Mesenchymal stem cell (in vitro differentiated cells and primary cell): ENCODE measurements around the gene MMP23B.

Source experiments
- DNase-seq: peaks from one replicate; pipeline ENCODE4 v3.0.0-alpha.2; 2013
- H2AFZ ChIP-seq: one replicate; pipeline ENCODE4 v1.6.1; 2013; ENCODE audit warnings: low read depth, mild to moderate bottlenecking, control low read depth, inconsistent platforms, low read length, moderate library complexity
- H2AK5ac ChIP-seq: 2 replicates; pipeline ENCODE4 v1.6.1; 2013; ENCODE audit warnings: low read length, moderate library complexity, mild to moderate bottlenecking, inconsistent platforms; ENCODE audit not compliant: severe bottlenecking
- H2BK120ac ChIP-seq: one replicate; pipeline ENCODE4 v1.6.1; 2013; ENCODE audit warnings: low read depth, mild to moderate bottlenecking, inconsistent platforms, low read length, moderate library complexity
- H2BK12ac ChIP-seq, 2 experiments: one replicate each; pipeline ENCODE4 v1.6.1; 2013; ENCODE audit warnings: inconsistent platforms in 2 of 2, low read length in 2 of 2, mild to moderate bottlenecking in 2 of 2, moderate library complexity in 2 of 2, control low read depth in 1 of 2
- H2BK15ac ChIP-seq: one replicate; pipeline ENCODE4 v1.6.1; 2013; ENCODE audit warnings: mild to moderate bottlenecking, low read depth, inconsistent platforms; ENCODE audit not compliant: poor library complexity, severe bottlenecking
- H2BK5ac ChIP-seq: 2 replicates; pipeline ENCODE4 v1.6.1; 2013; ENCODE audit warnings: low read depth, mild to moderate bottlenecking, low read length, control low read depth, inconsistent platforms; ENCODE audit not compliant: poor library complexity, severe bottlenecking
- H3K14ac ChIP-seq, 2 experiments: one replicate each; pipeline ENCODE4 v1.6.1; 2013; ENCODE audit warnings: inconsistent platforms in 2 of 2, low read length in 2 of 2, control low read depth in 1 of 2, mild to moderate bottlenecking in 1 of 2, moderate library complexity in 1 of 2
- H3K18ac ChIP-seq, 2 experiments: one replicate each; pipeline ENCODE4 v1.6.1; 2013; ENCODE audit warnings: inconsistent platforms in 2 of 2, low read length in 2 of 2, control low read depth in 1 of 2, low read depth in 1 of 2, mild to moderate bottlenecking in 1 of 2
- H3K23ac ChIP-seq, 2 experiments: one replicate each; pipeline ENCODE4 v1.6.1; 2013; ENCODE audit warnings: inconsistent platforms in 2 of 2, low read length in 2 of 2, mild to moderate bottlenecking in 2 of 2, moderate library complexity in 2 of 2, control low read depth in 1 of 2
- H3K27ac ChIP-seq: 2 replicates; pipeline ENCODE4 v1.5.1; 2013; ENCODE audit warnings: mild to moderate bottlenecking, moderate library complexity, low read length, control low read depth, inconsistent platforms; ENCODE audit not compliant: poor library complexity, severe bottlenecking
- H3K27me3 ChIP-seq, 2 experiments: 2 replicates each; pipeline versions ENCODE4 v1.6.1 to v1.7.0; 2013; ENCODE audit warnings: low read length in 2 of 2, mild to moderate bottlenecking in 2 of 2, moderate library complexity in 2 of 2, control low read depth in 1 of 2, inconsistent platforms in 1 of 2; ENCODE audit not compliant: control insufficient read depth in 1 of 2, insufficient read depth in 1 of 2
- H3K36me3 ChIP-seq, 2 experiments: 2 replicates each; pipeline versions ENCODE4 v1.6.1 to v1.7.0; 2013; ENCODE audit warnings: low read length in 2 of 2, control low read depth in 1 of 2, inconsistent platforms in 1 of 2, low read depth in 1 of 2, mild to moderate bottlenecking in 1 of 2; ENCODE audit not compliant: insufficient read depth in 2 of 2, control insufficient read depth in 1 of 2
- H3K4ac ChIP-seq, 2 experiments: one replicate each; pipeline ENCODE4 v1.6.1; 2013; ENCODE audit warnings: inconsistent platforms in 2 of 2, low read length in 2 of 2, mild to moderate bottlenecking in 2 of 2, moderate library complexity in 2 of 2, control low read depth in 1 of 2, low read depth in 1 of 2
- H3K4me1 ChIP-seq: 2 replicates; pipeline ENCODE4 v1.6.1; 2013; ENCODE audit warnings: low read depth, low read length, control low read depth; ENCODE audit not compliant: control insufficient read depth, insufficient read depth
- H3K4me2 ChIP-seq: 2 replicates; pipeline ENCODE4 v1.6.1; 2013; ENCODE audit warnings: low read length, mild to moderate bottlenecking, inconsistent platforms; ENCODE audit not compliant: poor library complexity, severe bottlenecking
- H3K4me3 ChIP-seq, 2 experiments: 2 replicates each; pipeline versions ENCODE4 v1.5.1 to v1.7.0; 2013; ENCODE audit warnings: low read length in 2 of 2, mild to moderate bottlenecking in 2 of 2, control low read depth in 1 of 2, low read depth in 1 of 2; ENCODE audit not compliant: insufficient read depth in 1 of 2
- H3K79me1 ChIP-seq: replicated peaks from 2 replicates; pipeline ENCODE4 v1.6.1; 2013; ENCODE audit warnings: mild to moderate bottlenecking, control low read depth, low read length, inconsistent platforms; ENCODE audit not compliant: poor library complexity, severe bottlenecking
- H3K9ac ChIP-seq: 2 replicates; pipeline ENCODE4 v1.7.0; 2013; ENCODE audit warnings: mild to moderate bottlenecking, low read length, moderate library complexity
- H3K9me3 ChIP-seq: 2 replicates; pipeline ENCODE4 v1.7.0; 2013; ENCODE audit warnings: mild to moderate bottlenecking, low read length; ENCODE audit not compliant: control insufficient read depth
- H4K8ac ChIP-seq: one replicate; pipeline ENCODE4 v1.6.1; 2013; ENCODE audit warnings: inconsistent platforms, mild to moderate bottlenecking, low read length, moderate library complexity
- H4K91ac ChIP-seq: one replicate; pipeline ENCODE4 v1.6.1; 2013; ENCODE audit warnings: mild to moderate bottlenecking, low read length, inconsistent platforms
- WGBS: methylation state at CpG from one replicate; pipeline ENCODE4 v1.1.7; 2013; ENCODE audit warnings: mixed read lengths; 5-methylcytosine and 5-hydroxymethylcytosine counted together

The MMP23B gene

DNA sequence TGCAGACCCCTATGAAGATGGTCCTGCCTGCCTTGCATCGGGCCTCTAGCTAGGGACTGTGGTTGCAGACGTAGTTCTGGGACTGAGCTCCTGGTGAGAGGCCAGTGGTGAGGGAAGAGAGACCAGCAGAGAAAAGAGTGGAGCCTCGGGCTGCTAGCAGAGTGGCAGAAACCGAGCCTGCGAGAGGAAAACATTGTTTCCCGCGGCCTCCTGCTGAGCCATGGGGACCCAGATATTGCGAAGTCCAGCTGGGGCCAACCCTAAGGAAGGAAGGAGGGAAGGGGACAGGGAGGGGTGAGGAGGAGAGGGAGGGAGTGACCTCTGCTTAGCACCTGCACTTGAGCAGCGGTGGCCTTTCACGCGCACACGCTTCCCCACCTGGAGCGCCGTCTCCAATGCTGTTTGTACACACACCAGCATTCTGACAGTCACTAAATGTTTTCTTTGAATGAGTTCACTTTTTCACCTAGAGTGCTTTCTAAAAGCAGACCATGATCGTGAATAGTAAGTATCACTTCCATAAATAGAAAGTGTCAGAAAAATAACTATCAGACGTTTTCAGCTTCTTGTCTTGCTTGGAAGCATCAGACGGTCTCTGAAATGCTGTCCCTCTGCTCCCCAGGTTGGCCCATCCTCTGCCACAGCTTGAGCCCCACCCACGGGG is 29.5 kb upstream of the MMP23B start:
- no peak for DNase-seq
- H2BK120ac ChIP-seq: no peak overlapping the region

DNA sequence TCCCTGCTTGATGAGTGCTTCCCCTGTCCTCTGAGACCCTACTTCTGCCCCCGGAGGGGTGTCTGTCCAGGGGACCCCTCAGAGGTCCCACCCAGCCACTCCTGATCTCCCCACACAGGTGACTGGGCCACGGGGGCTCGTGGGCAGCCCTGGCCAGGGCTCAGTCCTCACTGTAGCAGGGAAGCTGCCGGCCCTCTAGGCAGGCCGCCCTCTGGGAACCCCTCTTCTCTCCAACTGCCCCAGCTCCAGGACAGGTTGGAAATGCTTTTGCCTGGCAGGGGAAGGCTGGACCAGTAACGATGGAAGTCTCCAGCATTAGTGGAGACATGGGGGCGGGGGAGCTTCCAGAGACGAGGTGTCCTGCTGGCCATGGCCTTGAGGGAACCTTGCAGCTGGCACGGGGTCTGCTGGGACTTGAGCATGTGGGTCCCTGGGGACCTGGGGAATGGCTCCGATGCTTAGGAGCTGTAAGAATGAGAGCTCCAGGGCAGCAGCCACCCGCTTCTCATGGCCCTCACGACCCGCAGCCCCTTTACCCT is 28.9 kb upstream of the MMP23B start:
- H3K79me1 ChIP-seq: no peaks in the 10 kb centered on the region
- H4K91ac ChIP-seq: peak overlapping the region; percentile 35
- no peak overlapping the region for H4K8ac ChIP-seq
- H3K4ac ChIP-seq: no peak overlapping the region
- H3K4me1 ChIP-seq: peaks cover 25% of the 10 kb centered on the region
- no peak overlapping the region for H3K27ac ChIP-seq
- H3K4me3 ChIP-seq: no peak overlapping the region
- H3K27me3 ChIP-seq: peaks cover 47 to 51% of the 10 kb centered on the region in 2 experiments
- no peak overlapping the region for H3K18ac ChIP-seq
- H3K4me2 ChIP-seq: no peak overlapping the region
- no peak overlapping the region for H3K14ac ChIP-seq
- no peaks in the 10 kb centered on the region for H3K9me3 ChIP-seq
- H2BK120ac ChIP-seq: no peak overlapping the region
- H2BK15ac ChIP-seq: no peak overlapping the region
- no peak overlapping the region for H2AK5ac ChIP-seq
- no peak for DNase-seq
- H3K9ac ChIP-seq: no peak overlapping the region
- no peak overlapping the region for H2AFZ ChIP-seq
- H3K23ac ChIP-seq: no peak overlapping the region
- peaks cover 0 to 6% of the 10 kb centered on the region in 2 experiments for H3K36me3 ChIP-seq
- 79% methylated on average over 13 of the region's 13 CpGs for WGBS
- no peak overlapping the region for H2BK5ac ChIP-seq
- no peak overlapping the region for H2BK12ac ChIP-seq

More for the DNA sequence above, 29.5 kb upstream of the MMP23B start:
- no peak overlapping the region for H2BK12ac ChIP-seq
- H2AK5ac ChIP-seq: no peak overlapping the region
- H3K79me1 ChIP-seq: no peaks in the 10 kb centered on the region
- no peak overlapping the region for H3K4me2 ChIP-seq
- H4K91ac ChIP-seq: no peak overlapping the region
- no peak overlapping the region for H3K4ac ChIP-seq
- H3K27me3 ChIP-seq: peaks cover 53 to 57% of the 10 kb centered on the region in 2 experiments
- H4K8ac ChIP-seq: no peak overlapping the region
- no peak overlapping the region for H2AFZ ChIP-seq
- H3K4me1 ChIP-seq: peaks cover 29% of the 10 kb centered on the region
- H3K9ac ChIP-seq: no peak overlapping the region
- WGBS: 83% methylated on average over 17 of the region's 18 CpGs
- H2BK5ac ChIP-seq: no peak overlapping the region
- H3K14ac ChIP-seq: no peak overlapping the region
- H2BK15ac ChIP-seq: no peak overlapping the region
- H3K23ac ChIP-seq: no peak overlapping the region
- no peak overlapping the region for H3K27ac ChIP-seq
- H3K9me3 ChIP-seq: no peaks in the 10 kb centered on the region
- H3K36me3 ChIP-seq: peaks cover 0 to 4% of the 10 kb centered on the region in 2 experiments
- H3K18ac ChIP-seq: no peak overlapping the region
- no peak overlapping the region for H3K4me3 ChIP-seq

DNA sequence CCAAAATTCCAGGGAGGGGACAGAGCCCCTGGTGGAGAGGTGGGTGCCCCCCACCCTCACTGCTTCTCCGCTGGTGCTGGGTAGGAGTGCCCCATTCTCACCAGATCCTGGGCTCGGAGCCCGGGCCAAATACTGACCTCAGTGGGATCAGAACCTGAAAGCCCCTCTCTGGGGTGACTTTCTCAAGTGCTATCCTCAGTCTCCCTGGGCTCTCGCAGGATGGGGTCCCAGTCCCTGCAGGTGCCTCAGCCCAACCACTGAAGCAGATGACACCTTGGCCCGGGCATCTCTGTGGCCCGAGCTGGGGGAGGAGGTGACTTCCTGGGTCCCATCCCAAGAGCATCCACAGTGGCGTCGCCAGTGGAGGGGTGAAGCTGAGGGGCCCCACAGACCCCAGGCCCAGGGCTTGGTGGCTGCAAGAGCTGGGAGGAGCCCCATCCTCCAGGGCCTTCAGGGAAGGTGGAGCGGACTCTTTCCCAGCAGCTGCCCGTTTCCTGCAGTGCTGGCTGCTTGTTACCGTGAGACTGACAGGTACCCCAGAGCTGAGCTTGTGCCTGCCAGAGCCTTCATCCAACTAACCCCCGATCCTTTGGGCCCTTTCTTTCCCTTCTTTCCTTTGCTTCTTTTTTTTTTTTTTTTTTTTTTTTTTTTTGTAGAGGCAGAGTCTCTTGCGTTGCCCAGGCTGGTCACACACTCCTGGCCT is 28.2 kb upstream of the MMP23B start:
- H3K4me3 ChIP-seq: no peak overlapping the region
- peaks cover 40 to 43% of the 10 kb centered on the region in 2 experiments for H3K27me3 ChIP-seq
- no peak overlapping the region for H4K8ac ChIP-seq
- whole genome bisulfite sequencing: 88% methylated on average over 12 of the region's 13 CpGs
- H3K9ac ChIP-seq: no peak overlapping the region
- no peaks in the 10 kb centered on the region for H3K9me3 ChIP-seq
- H2BK15ac ChIP-seq: no peak overlapping the region
- H3K4me1 ChIP-seq: peaks cover 20% of the 10 kb centered on the region
- H2AK5ac ChIP-seq: no peak overlapping the region
- H2BK5ac ChIP-seq: no peak overlapping the region
- peaks cover 0 to 2% of the 10 kb centered on the region in 2 experiments for H3K36me3 ChIP-seq
- H2BK120ac ChIP-seq: no peak overlapping the region
- H2AFZ ChIP-seq: no peak overlapping the region
- H3K4me2 ChIP-seq: no peak overlapping the region
- H3K4ac ChIP-seq: no peak overlapping the region
- H3K14ac ChIP-seq: no peak overlapping the region
- H3K18ac ChIP-seq: no peak overlapping the region
- no peak for DNase-seq
- no peak overlapping the region for H2BK12ac ChIP-seq
- no peaks in the 10 kb centered on the region for H3K79me1 ChIP-seq
- H3K23ac ChIP-seq: no peak overlapping the region
- no peak overlapping the region for H4K91ac ChIP-seq
- H3K27ac ChIP-seq: no peak overlapping the region

DNA sequence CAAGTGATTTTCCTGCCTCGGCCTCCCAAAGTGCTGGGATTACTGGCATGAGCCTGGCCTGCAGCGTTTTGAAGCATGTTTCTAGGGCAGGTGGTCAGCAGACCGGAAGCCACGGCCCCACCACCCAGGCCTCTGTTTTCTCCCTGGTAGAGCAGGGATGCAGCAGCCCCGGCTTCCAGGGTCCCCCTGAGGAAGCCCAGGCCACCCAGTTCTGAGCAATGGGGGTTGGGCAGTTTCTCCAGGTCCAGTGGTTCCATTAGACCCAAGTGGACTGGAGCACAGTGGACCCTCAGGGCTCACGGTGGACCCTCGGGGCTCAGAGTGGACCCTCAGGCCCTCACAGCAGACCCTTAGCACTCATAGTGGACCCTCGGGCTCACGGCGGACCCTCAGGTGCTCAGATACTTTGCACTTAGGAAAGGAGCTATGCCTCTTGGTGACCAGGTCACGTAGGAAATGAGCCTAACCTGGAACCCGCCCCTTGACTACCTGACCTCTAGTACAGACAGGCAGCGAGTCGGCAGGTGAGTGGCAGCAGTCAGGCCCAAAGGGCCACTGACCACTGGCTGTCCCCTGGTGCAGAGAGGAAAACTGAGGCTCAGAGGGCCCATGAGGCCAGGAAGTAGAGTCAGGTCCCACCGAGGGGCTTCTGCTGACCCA is 27.5 kb upstream of the MMP23B start:
- Histone ChIP-seq H3K4me2 (no peak overlapping the region), H3K18ac (no peak overlapping the region), H3K14ac (no peak overlapping the region), H3K36me3 (peaks cover 0 to 2% of the 10 kb centered on the region in 2 experiments), H3K23ac (no peak overlapping the region), H3K9ac (no peak overlapping the region), H2BK15ac (no peak overlapping the region), H3K4me1 (peaks cover 14% of the 10 kb centered on the region), H4K91ac (no peak overlapping the region), H3K27ac (no peak overlapping the region), H3K4ac (no peak overlapping the region), H3K27me3 (peaks cover 37 to 39% of the 10 kb centered on the region in 2 experiments), H3K79me1 (no peaks in the 10 kb centered on the region), H3K9me3 (no peaks in the 10 kb centered on the region), H3K4me3 (no peak overlapping the region), H2BK12ac (no peak overlapping the region), H4K8ac (no peak overlapping the region), H2AFZ (no peak overlapping the region), H2BK5ac (no peak overlapping the region), H2BK120ac (no peak overlapping the region), H2AK5ac (no peak overlapping the region)
- DNase-seq: no peak
- 81% methylated on average over 15 of the region's 15 CpGs for WGBS
